ENCODE measurements around the gene DCLRE1B.

GRCh38 chr1:113941245-113941559 lies 36.1 kb downstream of the DCLRE1B start:
- TF ChIP-seq CTCF (IDR thresholded peaks at IDR 0.05): no peak
- TF ChIP-seq POLR2AphosphoS5 (IDR thresholded peaks at IDR 0.05): no peak

Measured in gastroesophageal sphincter (tissue), 3 donors.